ENCODE measurements around the gene SORCS2. TPM values are rescaled to one million over a fixed set of nuclear protein-coding genes. Genes with fewer than 3 reads are reported as not detected.
A peak's percentile ranks its signal among the peaks of the same experiment; 100 is the strongest.

Gene SORCS2
- polyA plus RNA-seq, 1 donor from 2014 or later = not detected

GRCh38 chr4:7714738-7715137 is 522.4 kb downstream of the SORCS2 start:
- no peaks in the 10 kb centered on the region for H3K9me3 Mint-ChIP-seq
- H3K27ac Mint-ChIP-seq = no peak overlapping the region
- H3K27me3 Mint-ChIP-seq = peaks cover 3% of the 10 kb centered on the region
- H3K36me3 Mint-ChIP-seq = peaks cover 3% of the 10 kb centered on the region
- H3K4me3 Mint-ChIP-seq = no peak overlapping the region
- H3K4me1 Mint-ChIP-seq = peaks cover 0 to 6% (median 0%) of the 10 kb centered on the region in 3 donors

GRCh38 chr4:7715271-7716009 is 523.1 kb downstream of the SORCS2 start:
- Mint-ChIP-seq H3K4me3 (peak overlapping the region in 1 of 4 donors; percentile 57), H3K27ac (no peak overlapping the region), H3K27me3 (peaks cover 6% of the 10 kb centered on the region)

DNA sequence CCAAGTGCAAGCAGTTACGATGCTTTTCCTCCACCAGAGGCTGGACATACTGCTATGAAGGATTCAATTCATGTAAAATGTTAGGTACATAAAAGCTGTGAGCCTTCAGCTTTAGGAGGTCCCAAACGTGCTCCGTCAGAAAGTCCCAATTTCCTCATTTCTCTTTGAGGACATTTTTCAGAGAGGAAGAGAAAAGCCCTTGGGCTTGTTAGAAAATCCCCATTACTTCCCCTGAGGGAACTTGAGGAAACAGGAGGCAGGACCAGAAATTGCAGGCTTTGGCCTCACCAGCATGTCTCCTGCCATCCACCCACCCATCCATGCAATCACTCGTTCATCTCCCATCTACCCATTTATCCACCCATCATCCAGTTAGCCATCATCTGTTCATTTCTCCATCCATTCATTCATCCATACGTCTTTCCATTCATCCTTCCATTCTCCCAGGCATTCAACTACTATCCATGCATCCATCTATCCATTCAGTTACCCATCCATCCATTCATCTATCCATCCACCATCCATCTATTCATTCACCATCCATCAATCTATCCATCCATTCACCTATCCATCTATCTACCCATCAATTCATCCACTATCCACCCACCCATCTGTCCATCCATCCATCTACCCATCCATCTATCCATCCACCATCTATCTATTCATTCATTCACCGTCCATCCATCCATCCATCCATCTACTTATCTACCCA is 523.8 kb downstream of the SORCS2 start:
- Mint-ChIP-seq H3K36me3 (peaks cover 2% of the 10 kb centered on the region), H3K27me3 (peaks cover 6% of the 10 kb centered on the region), H3K27ac (no peak overlapping the region), H3K4me3 (no peak overlapping the region), H3K4me1 (peaks cover 0 to 6% (median 0%) of the 10 kb centered on the region in 3 donors), H3K9me3 (no peaks in the 10 kb centered on the region)

More at GRCh38 chr4:7715271-7716009, 523.1 kb downstream of the SORCS2 start:
- H3K4me1 Mint-ChIP-seq = peaks cover 0 to 6% (median 0%) of the 10 kb centered on the region in 3 donors
- no peaks in the 10 kb centered on the region for H3K9me3 Mint-ChIP-seq
- peaks cover 2% of the 10 kb centered on the region for H3K36me3 Mint-ChIP-seq

DNA sequence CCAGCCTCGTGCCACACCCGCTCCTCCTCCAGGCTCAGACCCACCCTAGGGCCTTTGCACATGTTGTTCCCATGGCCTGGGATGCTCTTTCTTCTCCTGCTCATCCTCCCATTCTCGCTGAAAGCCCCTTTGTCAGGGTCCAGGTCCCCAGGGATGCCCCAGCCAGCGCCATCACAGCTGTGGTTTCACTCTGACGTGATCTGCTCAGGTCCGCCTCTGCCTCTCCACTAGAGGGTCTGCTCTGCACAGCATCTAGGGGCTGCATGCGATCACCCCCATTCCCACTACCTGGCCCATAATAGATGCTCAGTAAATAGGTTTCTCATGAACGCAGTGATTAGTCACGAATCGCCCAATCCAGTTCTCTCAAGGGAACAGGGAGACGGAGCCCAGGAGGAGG is 524.8 kb downstream of the SORCS2 start:
- H3K36me3 Mint-ChIP-seq = peaks cover 2% of the 10 kb centered on the region
- H3K4me3 Mint-ChIP-seq = no peak overlapping the region
- H3K27ac Mint-ChIP-seq = no peak overlapping the region
- peaks cover 0 to 6% (median 0%) of the 10 kb centered on the region in 3 donors for H3K4me1 Mint-ChIP-seq
- H3K9me3 Mint-ChIP-seq = no peaks in the 10 kb centered on the region
- H3K27me3 Mint-ChIP-seq = peaks cover 6% of the 10 kb centered on the region

DNA sequence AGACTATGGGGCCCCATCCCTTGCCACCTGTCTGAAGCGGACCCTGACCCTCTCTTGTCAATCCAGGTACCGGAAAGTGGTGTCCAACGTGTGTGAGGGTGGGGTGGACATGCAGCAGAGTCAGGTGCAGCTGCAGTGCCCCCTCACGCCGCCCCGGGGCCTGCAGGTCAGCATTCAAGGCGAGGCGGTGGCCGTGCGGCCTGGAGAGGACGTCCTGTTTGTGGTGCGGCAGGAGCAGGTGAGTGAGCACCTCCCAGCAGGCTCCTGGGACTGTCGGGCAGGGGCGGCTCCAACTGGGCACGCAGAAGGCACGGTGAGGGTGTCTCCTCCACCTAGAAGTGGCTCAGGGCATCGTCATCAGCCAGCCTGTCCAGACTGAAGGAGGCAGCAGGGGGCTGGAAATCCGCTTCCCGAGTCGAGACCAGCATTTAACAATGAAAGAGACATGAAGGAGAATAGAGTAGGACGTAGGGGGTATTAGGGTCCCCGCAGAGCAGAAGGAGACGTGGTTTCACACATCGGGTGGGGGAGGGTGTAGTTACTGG is 525.7 kb downstream of the SORCS2 start:
- Mint-ChIP-seq H3K27me3 (peaks cover 6% of the 10 kb centered on the region), H3K36me3 (peaks cover 2% of the 10 kb centered on the region), H3K27ac (no peak overlapping the region), H3K4me1 (peaks cover 0 to 6% (median 0%) of the 10 kb centered on the region in 3 donors), H3K9me3 (no peaks in the 10 kb centered on the region), H3K4me3 (peak overlapping the region in 1 of 4 donors; percentile 37)

DNA sequence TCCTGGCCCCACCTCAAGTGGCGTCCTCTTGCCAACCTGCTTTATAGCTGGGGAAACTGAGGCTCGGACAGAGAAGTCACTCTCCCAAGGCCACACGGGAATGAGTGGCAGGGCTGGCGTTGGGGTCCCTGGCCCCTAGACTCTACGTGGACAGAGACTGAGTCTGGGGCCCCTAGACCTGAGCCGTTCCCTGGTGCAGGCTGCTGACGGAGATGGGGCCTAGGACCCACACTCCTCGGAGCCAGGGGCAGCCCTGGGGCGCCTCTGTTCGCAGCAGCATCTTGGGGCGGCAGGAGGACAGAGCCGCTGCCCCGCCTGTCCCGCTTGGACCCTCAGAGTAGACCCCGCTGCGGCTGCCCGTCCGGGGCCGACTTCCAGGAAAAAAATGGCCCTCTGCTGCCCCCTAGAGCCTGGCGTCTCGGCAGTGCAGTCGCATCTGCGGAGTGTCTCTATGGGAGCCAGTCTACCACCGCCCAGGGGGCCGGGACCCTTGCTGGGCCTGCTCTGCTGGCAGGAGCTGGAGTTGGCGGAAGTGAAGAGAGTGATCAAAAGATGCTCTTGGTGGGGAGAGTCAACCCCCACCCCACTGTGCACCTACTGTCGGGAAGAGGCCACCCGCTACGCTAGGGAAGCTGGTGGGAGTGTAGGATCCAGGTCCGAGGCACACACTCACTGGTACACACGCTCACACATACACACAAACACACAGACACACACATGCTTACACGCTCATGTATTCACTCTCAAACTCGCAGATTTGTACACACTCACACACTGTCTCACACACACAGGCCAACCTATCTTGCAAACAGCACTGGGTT is 527.2 kb downstream of the SORCS2 start:
- H3K9me3 Mint-ChIP-seq = peaks cover 0 to 2% (median 0%) of the 10 kb centered on the region in 3 donors
- peaks cover 2% of the 10 kb centered on the region for H3K36me3 Mint-ChIP-seq
- H3K27me3 Mint-ChIP-seq = peaks cover 6% of the 10 kb centered on the region
- peaks cover 0 to 3% (median 0%) of the 10 kb centered on the region in 3 donors for H3K4me1 Mint-ChIP-seq
- H3K4me3 Mint-ChIP-seq = no peak overlapping the region
- H3K27ac Mint-ChIP-seq = no peak overlapping the region

DNA sequence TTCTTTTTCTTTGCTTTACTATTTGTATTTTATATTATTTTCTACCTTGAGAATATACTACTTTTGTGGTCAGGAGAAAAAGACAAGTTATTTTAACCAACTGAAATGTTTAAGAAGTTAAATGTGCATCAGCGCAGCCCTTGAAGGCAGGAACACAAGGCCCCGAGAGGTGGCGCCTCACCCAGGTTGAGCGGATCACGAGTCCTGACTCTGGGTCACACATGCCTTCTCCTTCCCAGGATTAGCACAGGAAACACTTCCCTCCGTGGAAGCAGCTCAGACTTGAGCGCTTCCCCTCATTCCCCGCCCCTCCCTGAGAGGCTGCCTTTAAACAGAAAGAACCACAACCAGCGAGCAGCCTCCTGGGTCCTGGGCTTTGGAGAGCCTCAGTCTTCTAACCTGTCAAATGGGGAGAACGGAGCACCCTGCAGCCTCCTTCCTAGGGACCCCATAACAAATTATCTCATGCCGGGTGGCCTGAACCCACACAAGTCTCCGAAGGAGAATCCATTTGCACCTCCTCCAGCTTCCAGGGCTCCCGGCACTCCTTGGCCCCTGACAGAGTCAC is 529.7 kb downstream of the SORCS2 start:
- H3K36me3 Mint-ChIP-seq = no peaks in the 10 kb centered on the region
- no peak overlapping the region for H3K27ac Mint-ChIP-seq
- no peaks in the 10 kb centered on the region for H3K4me1 Mint-ChIP-seq
- peaks cover 0 to 2% (median 0%) of the 10 kb centered on the region in 3 donors for H3K9me3 Mint-ChIP-seq
- H3K27me3 Mint-ChIP-seq = peaks cover 6% of the 10 kb centered on the region
- peak overlapping the region in 1 of 4 donors; percentile 12 for H3K4me3 Mint-ChIP-seq

DNA sequence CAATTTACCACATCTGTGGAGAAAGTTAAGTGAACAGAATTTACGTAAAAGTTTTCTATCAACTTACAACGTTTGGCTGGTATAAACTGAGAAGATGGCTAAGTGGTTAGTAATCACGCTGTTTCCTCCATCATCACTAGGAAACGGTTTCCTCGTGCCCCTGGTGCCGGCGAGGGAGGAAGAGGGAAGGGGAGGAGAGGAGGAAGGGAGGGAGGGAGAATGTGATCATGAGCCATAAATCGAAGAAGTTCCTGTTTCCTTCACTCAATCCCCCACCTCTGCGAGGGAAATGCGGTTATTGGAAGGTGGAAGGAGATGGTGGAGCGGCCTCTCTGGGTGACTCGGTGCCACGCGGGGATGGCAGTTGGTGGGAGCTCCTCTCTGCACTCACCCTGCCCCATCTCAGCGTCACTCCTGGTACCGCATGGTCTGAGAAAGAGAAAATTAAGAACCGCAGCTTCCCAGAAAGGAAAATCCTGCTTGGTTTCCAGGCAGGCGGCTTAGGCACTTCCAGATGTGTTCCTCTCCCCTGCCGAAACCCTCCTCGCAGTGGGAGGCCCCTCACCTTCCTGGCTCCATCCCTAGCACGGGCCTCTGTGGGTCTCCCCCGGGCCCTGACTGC is 530.5 kb downstream of the SORCS2 start:
- H3K27me3 Mint-ChIP-seq = peaks cover 6% of the 10 kb centered on the region
- H3K4me3 Mint-ChIP-seq = no peak overlapping the region
- no peak overlapping the region for H3K27ac Mint-ChIP-seq
- no peaks in the 10 kb centered on the region for H3K36me3 Mint-ChIP-seq
- H3K9me3 Mint-ChIP-seq = peaks cover 0 to 2% (median 0%) of the 10 kb centered on the region in 3 donors
- no peaks in the 10 kb centered on the region for H3K4me1 Mint-ChIP-seq

DNA sequence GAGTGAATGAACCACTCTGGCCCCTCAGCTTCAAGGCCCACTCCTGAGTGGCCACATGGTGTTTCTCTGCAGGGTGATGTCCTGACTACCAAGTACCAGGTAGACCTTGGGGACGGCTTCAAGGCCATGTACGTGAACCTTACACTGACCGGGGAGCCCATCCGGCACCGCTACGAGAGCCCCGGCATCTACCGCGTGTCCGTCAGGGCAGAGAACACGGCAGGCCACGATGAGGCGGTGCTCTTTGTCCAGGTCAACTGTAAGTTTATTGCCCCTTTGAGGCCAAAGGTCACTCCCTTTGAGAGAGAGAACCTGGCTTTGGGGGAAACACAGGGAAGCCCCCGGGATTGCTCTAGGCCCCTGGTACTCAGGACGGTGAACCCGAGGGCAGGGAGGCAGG is 531.3 kb downstream of the SORCS2 start:
- H3K9me3 Mint-ChIP-seq = peaks cover 0 to 2% (median 0%) of the 10 kb centered on the region in 3 donors
- H3K4me1 Mint-ChIP-seq = no peaks in the 10 kb centered on the region
- H3K27ac Mint-ChIP-seq = no peak overlapping the region
- no peak overlapping the region for H3K4me3 Mint-ChIP-seq
- no peaks in the 10 kb centered on the region for H3K36me3 Mint-ChIP-seq
- H3K27me3 Mint-ChIP-seq = peaks cover 7% of the 10 kb centered on the region

DNA sequence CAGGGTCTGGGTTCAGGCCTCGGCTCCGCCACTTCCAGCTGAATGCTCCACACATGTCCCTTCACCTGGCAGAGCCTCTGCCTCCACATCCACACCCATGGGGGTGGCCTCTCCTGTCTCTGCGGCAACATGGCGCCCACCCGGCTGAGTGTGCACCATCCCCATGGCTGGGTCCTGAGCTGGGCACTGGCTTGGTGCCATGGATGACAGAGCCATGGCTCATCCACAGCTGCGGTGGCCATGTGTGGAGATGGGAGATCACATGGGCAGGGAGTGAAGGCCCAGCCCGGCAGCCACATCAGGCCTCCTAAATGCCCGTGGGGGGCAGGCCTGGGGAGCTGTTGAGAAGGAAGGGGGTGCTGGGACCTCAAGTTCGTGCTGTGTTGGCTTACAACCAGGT is 533.6 kb downstream of the SORCS2 start:
- Mint-ChIP-seq H3K9me3 (peaks cover 0 to 2% (median 0%) of the 10 kb centered on the region in 3 donors), H3K4me3 (no peak overlapping the region), H3K36me3 (no peaks in the 10 kb centered on the region), H3K27me3 (peaks cover 3% of the 10 kb centered on the region), H3K4me1 (no peaks in the 10 kb centered on the region), H3K27ac (no peak overlapping the region)

DNA sequence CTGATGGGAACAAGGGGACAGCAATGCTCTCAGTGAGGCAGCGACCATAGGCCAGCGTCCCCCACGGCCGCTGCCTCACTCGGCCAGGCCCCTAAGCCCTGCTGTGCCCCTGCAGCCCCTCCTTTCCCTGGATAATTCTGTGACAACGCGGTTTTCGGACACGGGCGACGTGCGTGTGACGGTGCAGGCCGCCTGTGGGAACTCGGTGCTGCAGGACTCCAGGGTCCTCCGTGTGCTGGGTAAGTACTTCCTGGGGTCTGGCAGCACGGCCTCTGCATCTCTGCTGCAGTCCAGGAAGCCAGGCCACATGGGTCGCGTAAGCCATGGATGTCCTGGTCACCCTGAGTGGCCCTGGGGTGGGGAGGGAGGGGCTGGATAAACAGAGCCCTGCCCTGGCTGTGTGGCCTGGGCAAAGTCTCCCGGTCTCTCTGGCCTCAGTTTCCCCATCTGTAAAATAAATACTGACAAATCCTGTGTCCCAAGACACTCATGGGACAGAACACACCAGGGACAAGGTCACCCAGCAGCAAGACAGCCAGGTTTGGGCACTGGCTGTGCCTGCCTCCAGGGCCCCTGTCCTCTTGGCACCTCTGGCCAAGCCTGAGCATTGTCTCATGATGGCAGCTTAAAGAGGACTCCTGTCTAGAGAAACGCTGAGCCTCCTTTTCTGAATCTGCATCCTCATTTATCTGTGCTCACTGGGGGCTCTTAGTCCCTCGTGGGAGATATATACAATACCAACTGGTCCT is 534.5 kb downstream of the SORCS2 start:
- peaks cover 3% of the 10 kb centered on the region for H3K27me3 Mint-ChIP-seq
- H3K4me1 Mint-ChIP-seq = no peaks in the 10 kb centered on the region

DNA sequence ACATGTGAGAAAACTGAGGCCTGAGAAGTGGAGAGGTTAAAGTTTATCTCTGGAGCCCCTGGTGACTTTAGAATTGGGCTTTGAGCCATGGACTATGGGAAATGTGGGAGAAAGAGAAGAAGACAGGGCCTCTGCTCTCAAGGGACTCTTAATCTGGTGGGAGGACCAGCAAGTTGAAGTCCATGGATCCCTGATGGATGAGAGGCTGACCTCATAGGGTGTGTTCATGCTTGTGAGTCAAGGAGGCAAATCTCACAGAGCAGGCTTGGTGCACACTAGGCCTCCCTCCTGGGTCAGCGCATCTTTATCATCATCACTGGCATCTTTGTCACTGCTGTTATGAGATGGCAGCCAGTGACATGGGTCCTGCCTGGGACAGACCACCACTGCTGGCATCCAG is 535.4 kb downstream of the SORCS2 start:
- peaks cover 3% of the 10 kb centered on the region for H3K27me3 Mint-ChIP-seq
- H3K4me3 Mint-ChIP-seq = no peak overlapping the region
- H3K9me3 Mint-ChIP-seq = peaks cover 0 to 2% (median 0%) of the 10 kb centered on the region in 3 donors
- no peak overlapping the region for H3K27ac Mint-ChIP-seq
- H3K4me1 Mint-ChIP-seq = no peaks in the 10 kb centered on the region
- H3K36me3 Mint-ChIP-seq = no peaks in the 10 kb centered on the region

More for the DNA sequence above, 534.5 kb downstream of the SORCS2 start:
- Mint-ChIP-seq H3K27ac (no peak overlapping the region), H3K4me3 (peak overlapping the region in 1 of 4 donors; percentile 63), H3K9me3 (peaks cover 0 to 2% (median 0%) of the 10 kb centered on the region in 3 donors), H3K36me3 (no peaks in the 10 kb centered on the region)

DNA sequence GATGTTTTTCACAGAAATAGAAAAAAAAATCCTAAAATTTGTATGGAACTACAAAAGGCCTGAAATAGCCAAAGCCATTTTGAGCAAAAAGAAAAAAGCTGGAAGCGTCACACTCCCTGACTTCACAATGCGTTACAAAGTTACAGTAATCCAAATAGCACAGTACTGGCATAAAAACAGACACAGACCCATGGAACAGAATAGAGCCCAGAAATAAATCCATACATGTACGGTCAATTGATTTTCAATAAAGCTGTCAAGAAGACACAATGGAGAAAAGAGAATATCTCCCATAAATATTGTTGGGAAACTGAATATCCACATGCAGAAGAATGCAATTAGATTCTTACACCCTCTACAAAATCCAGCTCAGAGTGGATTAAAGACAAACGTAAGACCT is 539.1 kb downstream of the SORCS2 start:
- H3K27me3 Mint-ChIP-seq = peaks cover 3% of the 10 kb centered on the region
- H3K27ac Mint-ChIP-seq = no peak overlapping the region
- H3K9me3 Mint-ChIP-seq = no peaks in the 10 kb centered on the region
- H3K4me3 Mint-ChIP-seq = no peak overlapping the region
- H3K36me3 Mint-ChIP-seq = no peaks in the 10 kb centered on the region
- H3K4me1 Mint-ChIP-seq = no peaks in the 10 kb centered on the region
